GM12872 (cell line): ENCODE data around the gene SNTG2.

Experiments used
- CTCF ChIP-seq: IDR thresholded peaks from 3 replicates; pipeline ENCODE4 v1.5.1; 2011; ENCODE audit warnings: low read depth, mild to moderate bottlenecking, low read length, moderate library complexity; ENCODE audit not compliant: insufficient read depth

The SNTG2 gene

GRCh38 chr2:941871-942270, 8.8 kb upstream of the SNTG2 start:
- TF ChIP-seq CTCF = no peak

- no peak for TF ChIP-seq CTCF
Measured at GRCh38 chr2:942775-943460, 7.7 kb upstream of the SNTG2 start.

GRCh38 chr2:943461-943797, 7.2 kb upstream of the SNTG2 start:
- no peak for TF ChIP-seq CTCF

GRCh38 chr2:943821-944220, 6.8 kb upstream of the SNTG2 start:
- TF ChIP-seq CTCF = no peak

- no peak for TF ChIP-seq CTCF
Measured at GRCh38 chr2:944693-945092, 6.0 kb upstream of the SNTG2 start.

GRCh38 chr2:945104-945503, 5.5 kb upstream of the SNTG2 start:
- no peak for TF ChIP-seq CTCF

GRCh38 chr2:946073-946948, 4.3 kb upstream of the SNTG2 start:
- no peak for TF ChIP-seq CTCF
